HG02981 (cell line): ENCODE results near the gene RNF26.

ENCODE experiments used
- ATAC-seq: cut with Tn5 transposase; IDR thresholded peaks from one replicate; pipeline ENCODE4 v1.9.1; 2021; ENCODE audit warnings: mild to moderate bottlenecking, moderate library complexity; ENCODE audit not compliant: unreplicated experiment

RNF26 gene

DNA sequence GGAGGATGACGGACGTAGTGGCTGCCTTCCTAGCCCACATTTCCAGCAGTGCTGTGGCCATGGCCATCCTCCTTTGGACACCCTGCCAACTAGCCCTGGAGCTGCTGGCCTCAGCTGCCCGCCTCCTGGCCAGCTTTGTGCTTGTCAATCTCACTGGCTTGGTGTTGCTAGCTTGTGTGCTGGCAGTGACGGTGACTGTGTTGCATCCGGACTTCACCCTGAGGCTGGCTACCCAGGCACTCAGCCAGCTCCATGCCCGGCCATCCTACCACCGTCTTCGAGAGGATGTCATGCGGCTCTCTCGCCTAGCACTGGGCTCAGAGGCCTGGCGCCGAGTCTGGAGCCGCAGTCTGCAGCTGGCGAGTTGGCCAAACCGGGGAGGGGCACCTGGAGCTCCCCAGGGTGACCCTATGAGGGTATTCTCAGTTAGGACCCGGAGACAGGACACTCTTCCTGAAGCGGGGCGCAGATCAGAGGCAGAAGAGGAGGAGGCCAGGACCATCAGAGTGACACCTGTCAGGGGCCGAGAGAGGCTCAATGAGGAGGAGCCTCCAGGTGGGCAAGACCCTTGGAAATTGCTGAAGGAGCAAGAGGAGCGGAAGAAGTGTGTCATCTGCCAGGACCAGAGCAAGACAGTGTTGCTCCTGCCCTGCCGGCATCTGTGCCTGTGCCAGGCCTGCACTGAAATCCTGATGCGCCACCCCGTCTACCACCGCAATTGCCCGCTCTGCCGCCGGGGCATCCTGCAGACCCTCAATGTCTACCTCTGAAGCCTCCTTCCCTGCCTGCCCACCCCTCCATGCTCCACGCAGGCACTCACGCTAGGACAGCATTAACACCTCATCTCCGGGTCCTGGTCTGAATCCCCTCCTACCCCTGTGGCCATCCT, 1.6 kb downstream of the RNF26 start:
- no peak for ATAC-seq

GRCh38 chr11:119336744-119337469, 2.6 kb downstream of the RNF26 start:
- ATAC-seq = no peak

DNA sequence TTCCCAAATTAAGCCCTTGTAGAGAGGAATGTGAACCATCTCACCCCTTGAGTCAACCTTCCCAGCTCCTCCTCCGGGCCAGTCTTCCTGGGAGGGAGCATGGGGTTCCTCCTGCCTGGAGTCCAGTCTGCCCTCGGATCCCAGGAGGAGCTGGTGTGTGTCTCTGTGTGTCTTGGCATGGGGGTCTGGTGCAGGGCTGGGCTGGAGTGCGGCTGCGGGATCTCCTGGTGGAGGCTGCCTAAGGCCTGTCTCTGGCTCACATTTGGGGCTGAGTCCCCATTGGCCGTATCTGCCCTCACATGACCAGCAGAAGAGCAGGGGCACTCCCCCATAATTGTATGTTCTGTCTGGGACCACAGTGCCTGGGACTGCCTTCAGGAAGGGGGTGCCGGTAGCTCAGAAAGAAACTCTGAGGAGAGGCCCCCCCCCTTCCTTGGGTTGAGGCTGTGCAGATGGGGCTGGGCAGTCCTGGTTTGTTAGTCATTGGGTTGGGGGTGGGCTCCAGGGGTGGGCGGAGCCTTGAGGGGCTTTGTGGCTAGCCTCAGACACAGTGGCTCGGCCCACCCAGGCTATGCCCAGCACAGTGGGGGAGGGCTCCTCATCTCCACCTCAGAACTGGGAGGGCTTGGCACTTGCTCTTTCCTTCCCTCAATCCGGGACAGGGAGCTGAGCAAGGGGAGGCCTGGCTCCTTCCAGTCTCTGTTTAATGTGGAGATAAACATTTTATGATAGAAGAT, 3.4 kb downstream of the RNF26 start:
- ATAC-seq = no peak

DNA sequence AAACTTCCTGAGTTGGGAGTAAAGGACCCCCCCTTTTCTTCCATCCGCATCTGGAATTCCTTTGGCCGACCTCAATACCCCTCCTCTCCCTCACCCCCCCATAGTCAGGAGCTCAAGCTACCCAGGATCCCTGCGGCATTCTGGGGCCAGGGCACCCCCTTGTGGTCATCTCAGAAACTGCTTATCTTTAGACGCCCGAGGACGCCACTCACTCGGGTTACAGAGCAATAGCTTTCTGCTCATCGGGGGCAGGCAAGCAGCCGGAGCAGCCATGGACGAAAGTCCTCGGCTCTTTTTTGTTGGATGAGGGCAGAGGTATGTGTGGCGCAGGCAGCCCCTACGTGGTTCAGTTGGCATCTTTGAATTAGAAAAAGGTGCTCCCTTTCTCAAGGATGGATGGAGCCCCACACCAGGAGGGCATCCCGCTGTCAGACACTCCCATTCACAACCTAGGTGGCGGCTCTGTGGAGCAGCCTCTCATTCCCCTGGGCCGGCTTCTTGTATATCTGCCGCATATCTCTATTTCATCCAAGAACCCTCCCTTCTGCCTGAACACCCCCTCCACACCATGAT, 4.1 kb downstream of the RNF26 start:
- peak; percentile 28 for ATAC-seq

DNA sequence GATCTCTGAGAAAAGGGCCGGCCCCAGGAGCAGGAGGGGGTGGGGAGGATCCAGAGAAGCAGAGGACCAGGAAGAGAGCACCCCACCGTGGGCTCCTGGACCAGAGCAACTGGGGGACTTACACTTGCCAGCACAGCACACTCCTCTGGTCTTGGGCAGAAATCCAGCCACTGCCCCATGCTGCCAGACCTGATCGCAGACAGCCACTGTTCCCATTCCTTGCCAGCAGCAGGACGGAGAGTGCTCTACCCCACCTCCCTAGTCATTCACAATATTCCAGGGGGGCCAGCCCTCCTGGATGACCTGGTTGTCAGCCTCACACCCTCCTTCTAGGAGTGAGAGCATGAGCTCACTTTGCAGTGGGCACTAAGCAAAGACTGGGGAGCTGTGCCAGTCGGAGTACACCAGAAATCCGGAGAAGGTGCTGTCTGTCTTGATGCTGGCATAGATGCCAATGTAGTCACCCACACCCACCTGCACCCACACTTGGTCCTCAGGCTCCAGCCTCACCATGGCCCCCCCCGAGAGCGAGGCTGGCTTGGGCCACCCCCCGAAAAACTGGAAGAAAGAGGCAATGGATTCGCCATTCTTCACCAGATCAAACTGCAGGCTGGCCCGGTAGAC, 4.8 kb downstream of the RNF26 start:
- no peak for ATAC-seq

GRCh38 chr11:119339589-119340334, 5.4 kb downstream of the RNF26 start:
- no peak for ATAC-seq

- no peak for ATAC-seq
These were observed 6.3 kb downstream of the RNF26 start, which contains the start of gene C1QTNF5 for GRCh38 chr11:119340335-119341221. C1QTNF5 (minus strand) TSS chr11:119340883; CDS start chr11:119340397, 486 bp downstream.

GRCh38 chr11:119341222-119342022, 7.1 kb downstream of the RNF26 start:
- ATAC-seq = no peak

GRCh38 chr11:119342023-119342300, 7.6 kb downstream of the RNF26 start:
- no peak for ATAC-seq

DNA sequence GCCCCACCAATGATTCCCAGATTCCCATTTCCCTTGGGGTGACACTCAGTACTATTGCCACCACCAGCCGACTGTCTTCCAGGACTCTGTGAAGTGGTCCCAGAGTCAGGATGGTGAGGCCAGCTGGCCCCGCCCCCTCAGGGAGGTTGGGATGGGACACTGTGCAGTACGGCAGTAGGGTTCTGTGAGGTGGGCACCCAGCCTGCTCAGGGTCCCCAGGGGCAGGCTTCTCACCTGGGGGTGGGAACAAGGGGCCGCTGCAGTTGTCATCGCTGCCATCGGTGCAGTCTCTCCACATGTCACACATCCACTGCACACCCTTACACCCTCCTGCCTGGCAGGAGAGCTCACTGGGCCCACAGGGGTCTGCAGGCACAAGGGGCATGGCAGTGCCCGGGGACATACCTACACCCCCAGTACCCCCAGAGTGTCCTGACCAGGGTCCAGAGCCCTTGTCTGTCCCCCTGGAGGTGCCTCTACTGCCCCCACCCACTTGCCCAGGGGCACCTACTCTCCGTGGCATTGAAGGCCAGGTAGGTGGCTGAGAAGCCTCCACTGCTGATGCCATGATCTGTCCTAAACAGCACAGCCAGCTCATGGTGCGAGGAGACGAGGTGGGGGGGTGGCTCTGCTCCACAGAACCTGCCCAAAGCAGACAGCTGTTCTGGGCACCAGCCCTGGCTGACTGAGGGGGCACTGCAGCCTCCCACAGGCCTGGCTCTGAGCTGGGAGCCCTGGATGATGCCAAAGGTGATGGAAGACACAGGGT, 8.2 kb downstream of the RNF26 start:
- ATAC-seq = no peak

DNA sequence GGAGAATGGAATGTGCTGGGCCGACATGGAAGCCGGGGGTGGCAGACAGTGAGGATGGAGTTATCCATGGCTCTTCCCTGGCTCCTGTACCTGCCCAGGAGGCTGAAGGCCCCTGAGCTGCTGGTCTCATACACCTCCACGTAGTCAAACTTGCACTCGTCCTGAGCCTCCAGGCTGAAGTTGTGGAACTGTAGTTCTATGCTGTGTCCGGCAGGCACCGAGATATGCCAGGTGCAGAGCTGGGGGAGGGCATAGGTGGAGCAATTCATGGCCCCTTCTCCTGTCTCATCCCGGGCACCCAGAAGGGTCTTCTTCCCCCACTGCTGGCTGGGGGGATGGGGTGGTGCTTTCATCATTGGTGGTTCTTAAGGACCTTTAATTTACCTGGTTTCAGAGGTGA, 9.4 kb downstream of the RNF26 start:
- ATAC-seq = no peak

DNA sequence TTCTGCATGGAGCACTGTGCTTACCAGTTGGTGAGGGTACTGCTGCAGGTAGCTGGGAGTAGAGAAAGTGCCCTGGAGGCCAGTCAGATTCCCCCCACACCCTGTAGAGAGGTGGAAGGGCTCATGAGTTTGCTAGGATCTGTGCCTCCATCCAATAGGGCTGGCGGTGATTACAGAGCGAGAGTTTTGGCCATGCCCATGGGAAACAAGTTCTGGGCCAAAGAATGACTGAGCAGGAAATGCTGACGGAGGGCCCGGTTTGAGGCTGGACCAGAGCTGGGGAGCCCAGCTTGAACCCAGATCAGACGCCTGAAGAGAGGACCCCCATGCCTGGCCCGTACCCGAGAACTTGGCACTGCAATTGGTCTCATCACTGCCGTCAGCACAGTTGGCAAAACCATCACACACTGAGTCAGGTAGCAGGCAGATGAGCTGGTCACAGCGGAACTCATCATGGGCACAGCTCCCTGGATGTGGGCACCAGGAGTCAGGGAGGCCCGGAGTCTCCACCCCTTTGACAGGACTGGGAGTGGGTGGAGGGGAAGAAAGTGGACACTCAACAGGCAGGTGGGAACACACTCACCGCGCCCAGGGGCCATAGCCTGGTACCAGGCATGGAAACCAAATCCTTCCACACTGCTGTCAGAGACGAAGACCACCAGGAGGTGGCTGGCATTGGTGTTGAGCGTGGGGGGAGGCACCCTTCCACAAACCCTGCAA, 10.1 kb downstream of the RNF26 start:
- no peak for ATAC-seq

DNA sequence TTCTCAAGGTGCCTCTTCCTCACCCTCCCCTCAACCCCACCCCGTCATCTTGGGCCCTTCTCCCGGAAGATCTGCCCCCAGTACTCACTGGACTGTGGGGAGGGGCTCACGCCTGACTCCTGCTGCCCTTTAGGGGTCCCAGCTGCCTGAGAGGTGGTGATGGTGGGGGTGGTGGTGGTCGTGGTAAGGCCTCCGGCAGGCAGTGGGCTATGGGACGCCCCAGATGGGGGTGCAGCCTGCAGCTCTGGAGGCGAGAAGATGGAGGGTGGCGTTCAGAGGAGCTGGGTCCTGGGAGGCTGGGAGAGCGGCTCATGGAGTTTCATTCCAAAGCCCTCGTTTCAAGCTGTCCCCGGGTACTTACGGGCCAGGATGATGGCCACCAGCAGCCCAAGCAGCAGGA, 11.4 kb downstream of the RNF26 start:
- no peak for ATAC-seq

- no peak for ATAC-seq
These were observed 12.3 kb downstream of the RNF26 start, which contains the start of gene MFRP for GRCh38 chr11:119346605-119347004. MFRP (minus strand) TSS chr11:119346705; CDS start chr11:119346513, 192 bp downstream.

DNA sequence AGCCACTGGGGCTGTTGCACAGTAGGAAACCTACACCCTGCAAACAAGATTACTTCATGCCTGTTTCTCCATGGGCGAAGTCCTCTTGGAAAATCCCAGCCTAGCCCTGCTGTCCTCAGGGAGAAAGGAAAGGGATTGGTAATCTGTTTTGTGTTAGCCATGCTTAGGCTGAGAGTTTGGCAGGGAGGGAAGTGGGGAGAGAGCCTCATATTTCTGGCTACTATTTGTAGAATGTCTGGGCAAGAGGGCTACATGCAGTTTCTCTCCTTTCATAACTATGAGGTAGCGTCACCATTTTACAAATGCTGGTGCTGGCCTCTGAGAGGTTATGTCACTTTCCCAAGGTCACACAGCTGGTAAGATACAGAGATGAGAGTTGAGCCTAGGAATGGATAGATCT, 12.9 kb downstream of the RNF26 start:
- no peak for ATAC-seq

- no peak for ATAC-seq
These were observed 13.7 kb downstream of the RNF26 start for GRCh38 chr11:119347940-119348605.
